ENCODE measurements around the gene PTPRO.

DNA sequence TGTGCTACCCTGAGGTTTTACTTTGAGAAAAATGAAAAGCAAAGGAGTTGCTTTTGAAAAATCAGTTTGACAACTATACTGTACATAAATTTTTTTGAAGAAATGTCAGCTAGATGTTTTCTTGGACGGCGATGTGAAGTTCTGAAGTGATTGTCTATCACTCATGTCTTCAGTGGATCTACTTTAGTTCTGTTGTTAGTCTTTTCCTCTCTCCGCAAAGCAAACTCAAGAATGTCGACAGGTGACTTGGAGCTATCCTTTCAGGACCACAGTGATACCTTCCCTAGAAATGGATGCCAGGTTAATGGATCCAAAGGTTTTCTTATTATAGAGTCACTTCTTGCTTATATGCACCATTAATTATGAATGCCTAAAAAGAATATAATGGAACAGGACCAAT lies 1.2 kb downstream of the PTPRO start:
- TF ChIP-seq POLR2A (IDR thresholded peaks at IDR 0.05; ENCODE audit: low read length): no peak
- no peak for TF ChIP-seq GATA1 (IDR thresholded peaks at IDR 0.05; ENCODE audit: low read depth, low read length)
